ENCODE data around the gene NINL.

The NINL gene

DNA sequence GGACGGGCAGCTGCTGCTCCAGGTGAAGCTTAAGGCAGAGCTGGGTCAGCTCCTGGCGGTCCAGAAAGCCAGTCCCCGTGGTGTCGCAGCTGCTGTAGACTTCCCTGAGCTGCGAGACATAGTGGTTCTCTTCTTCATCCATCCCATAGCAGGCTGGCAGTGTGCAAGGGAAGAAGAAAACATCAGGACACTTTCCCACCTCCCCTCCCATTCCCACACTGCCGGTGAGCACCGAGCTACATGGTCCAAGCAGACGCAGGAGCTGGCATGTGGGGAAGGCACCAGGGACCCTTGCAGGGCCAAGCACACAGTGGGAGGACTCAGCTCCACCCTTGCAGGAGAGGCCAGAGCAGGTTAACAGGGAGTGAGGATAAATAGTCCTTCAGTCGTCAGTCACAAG lies 58.9 kb downstream of the NINL start:
- TF ChIP-seq POLR2A (IDR thresholded peaks at IDR 0.05; ENCODE audit: extremely low read depth, insufficient read length) (no peak), MYC (IDR thresholded peaks at IDR 0.05; ENCODE audit: low read depth, low read length) (no peak)
- TF ChIP-seq, protein P1, sequence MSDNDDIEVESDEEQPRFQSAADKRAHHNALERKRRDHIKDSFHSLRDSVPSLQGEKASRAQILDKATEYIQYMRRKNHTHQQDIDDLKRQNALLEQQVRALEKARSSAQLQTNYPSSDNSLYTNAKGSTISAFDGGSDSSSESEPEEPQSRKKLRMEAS (IDR thresholded peaks at IDR 0.05; ENCODE audit: low read depth, low read length): no peak
- TF ChIP-seq, protein P2, sequence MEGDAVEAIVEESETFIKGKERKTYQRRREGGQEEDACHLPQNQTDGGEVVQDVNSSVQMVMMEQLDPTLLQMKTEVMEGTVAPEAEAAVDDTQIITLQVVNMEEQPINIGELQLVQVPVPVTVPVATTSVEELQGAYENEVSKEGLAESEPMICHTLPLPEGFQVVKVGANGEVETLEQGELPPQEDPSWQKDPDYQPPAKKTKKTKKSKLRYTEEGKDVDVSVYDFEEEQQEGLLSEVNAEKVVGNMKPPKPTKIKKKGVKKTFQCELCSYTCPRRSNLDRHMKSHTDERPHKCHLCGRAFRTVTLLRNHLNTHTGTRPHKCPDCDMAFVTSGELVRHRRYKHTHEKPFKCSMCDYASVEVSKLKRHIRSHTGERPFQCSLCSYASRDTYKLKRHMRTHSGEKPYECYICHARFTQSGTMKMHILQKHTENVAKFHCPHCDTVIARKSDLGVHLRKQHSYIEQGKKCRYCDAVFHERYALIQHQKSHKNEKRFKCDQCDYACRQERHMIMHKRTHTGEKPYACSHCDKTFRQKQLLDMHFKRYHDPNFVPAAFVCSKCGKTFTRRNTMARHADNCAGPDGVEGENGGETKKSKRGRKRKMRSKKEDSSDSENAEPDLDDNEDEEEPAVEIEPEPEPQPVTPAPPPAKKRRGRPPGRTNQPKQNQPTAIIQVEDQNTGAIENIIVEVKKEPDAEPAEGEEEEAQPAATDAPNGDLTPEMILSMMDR (IDR thresholded peaks at IDR 0.05; ENCODE audit: low read depth, low read length): no peak
- H3K4me3 ChIP-seq (ENCODE audit: low read depth, low read length): no peak overlapping the region
- DNase-seq (ENCODE audit: low read depth): no peak

DNA sequence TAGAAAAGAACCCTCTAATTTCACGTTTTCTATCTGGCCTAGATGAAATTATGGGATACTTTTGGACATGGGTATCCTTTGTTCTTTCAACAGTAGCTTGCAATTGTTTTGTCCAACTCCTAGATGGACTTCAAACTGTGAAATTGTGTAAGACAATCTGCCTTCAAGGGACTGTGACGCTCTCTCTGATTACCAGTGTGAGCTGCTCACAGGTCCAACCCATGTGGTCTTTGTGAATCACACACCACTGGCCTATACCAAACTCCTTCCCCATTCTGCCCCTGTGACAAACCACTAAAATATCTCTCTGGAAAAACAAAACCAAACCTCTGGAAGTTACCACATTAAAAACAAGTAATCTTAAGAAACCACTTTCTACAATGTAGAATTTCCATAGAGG lies 59.5 kb downstream of the NINL start:
- peak; percentile 13 for DNase-seq (ENCODE audit: low read depth)
- no peak overlapping the region for H3K4me3 ChIP-seq (ENCODE audit: low read depth, low read length)
- TF ChIP-seq MYC (IDR thresholded peaks at IDR 0.05; ENCODE audit: low read depth, low read length) (no peak), POLR2A (IDR thresholded peaks at IDR 0.05; ENCODE audit: extremely low read depth, insufficient read length) (no peak)
- TF ChIP-seq, protein P1 (IDR thresholded peaks at IDR 0.05; ENCODE audit: low read depth, low read length): no peak
- TF ChIP-seq, protein P2 (IDR thresholded peaks at IDR 0.05; ENCODE audit: low read depth, low read length): no peak

DNA sequence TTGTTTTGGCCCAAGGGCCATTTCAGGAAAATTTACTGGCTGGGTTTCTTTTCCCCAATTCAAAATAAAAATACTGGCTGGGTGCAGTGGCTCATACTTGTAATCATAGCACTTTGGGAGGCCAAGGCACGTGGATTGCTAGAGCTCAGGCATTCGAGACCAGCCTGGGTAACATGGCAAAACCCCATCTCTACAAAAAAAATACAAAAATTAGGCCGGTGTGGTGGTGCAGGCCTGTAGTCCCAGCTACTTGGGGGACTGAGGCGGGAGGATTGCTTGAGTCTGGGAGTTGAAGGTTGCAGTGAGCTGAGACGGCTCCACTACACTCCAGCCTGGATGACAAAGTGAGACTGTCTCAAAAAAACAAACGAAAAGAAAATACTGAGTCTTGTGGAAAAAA lies 60.0 kb downstream of the NINL start:
- TF ChIP-seq MYC (IDR thresholded peaks at IDR 0.05; ENCODE audit: low read depth, low read length) (no peak), POLR2A (IDR thresholded peaks at IDR 0.05; ENCODE audit: extremely low read depth, insufficient read length) (no peak)
- TF ChIP-seq, protein P2 (IDR thresholded peaks at IDR 0.05; ENCODE audit: low read depth, low read length): no peak
- TF ChIP-seq, protein P1 (IDR thresholded peaks at IDR 0.05; ENCODE audit: low read depth, low read length): no peak

GRCh38 chr20:25521382-25521781 lies 63.9 kb downstream of the NINL start:
- DNase-seq (ENCODE audit: low read depth): no peak
- no peak overlapping the region for H3K4me3 ChIP-seq (ENCODE audit: low read depth, low read length)
- TF ChIP-seq, protein P2 (IDR thresholded peaks at IDR 0.05; ENCODE audit: low read depth, low read length): no peak
- TF ChIP-seq MYC (IDR thresholded peaks at IDR 0.05; ENCODE audit: low read depth, low read length) (no peak), POLR2A (IDR thresholded peaks at IDR 0.05; ENCODE audit: extremely low read depth, insufficient read length) (no peak)
- TF ChIP-seq, protein P1 (IDR thresholded peaks at IDR 0.05; ENCODE audit: low read depth, low read length): no peak

More for the DNA sequence above, 60.0 kb downstream of the NINL start:
- DNase-seq (ENCODE audit: low read depth): no peak
- no peak overlapping the region for H3K4me3 ChIP-seq (ENCODE audit: low read depth, low read length)

DNA sequence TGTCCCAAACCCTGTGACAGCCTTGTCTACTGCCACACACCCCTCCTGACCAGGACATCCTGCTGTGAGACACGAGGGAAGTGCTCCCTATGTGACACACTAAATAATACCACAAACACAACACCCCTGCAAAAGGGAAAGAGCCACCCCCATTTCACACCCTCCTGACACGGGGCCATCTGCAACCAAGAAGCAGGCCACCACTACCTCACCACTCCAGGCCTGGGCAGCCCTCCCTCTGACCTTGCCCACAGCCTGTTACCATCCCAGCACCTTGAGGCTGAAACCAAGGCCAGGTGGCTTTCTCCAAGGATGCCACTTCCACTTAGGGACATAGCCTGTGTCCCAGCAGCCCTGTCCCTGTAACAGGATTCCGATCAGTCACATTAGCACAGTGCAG lies 68.2 kb downstream of the NINL start:
- no peak for DNase-seq (ENCODE audit: low read depth)
- no peak overlapping the region for H3K4me3 ChIP-seq (ENCODE audit: low read depth, low read length)
- TF ChIP-seq MYC (IDR thresholded peaks at IDR 0.05; ENCODE audit: low read depth, low read length) (no peak), POLR2A (IDR thresholded peaks at IDR 0.05; ENCODE audit: extremely low read depth, insufficient read length) (no peak)
- TF ChIP-seq, protein P2 (IDR thresholded peaks at IDR 0.05; ENCODE audit: low read depth, low read length): no peak
- TF ChIP-seq, protein P1 (IDR thresholded peaks at IDR 0.05; ENCODE audit: low read depth, low read length): no peak

Data from NB4 (cell line).